COLO668 (cell line): Measurements from ENCODE around the gene RALY.

Source experiments
- DNase-seq: peaks from one replicate; lab custom pipeline; 2025; ENCODE audit not compliant: unreplicated experiment; lab: John Stamatoyannopoulos, UW

The RALY gene

DNA sequence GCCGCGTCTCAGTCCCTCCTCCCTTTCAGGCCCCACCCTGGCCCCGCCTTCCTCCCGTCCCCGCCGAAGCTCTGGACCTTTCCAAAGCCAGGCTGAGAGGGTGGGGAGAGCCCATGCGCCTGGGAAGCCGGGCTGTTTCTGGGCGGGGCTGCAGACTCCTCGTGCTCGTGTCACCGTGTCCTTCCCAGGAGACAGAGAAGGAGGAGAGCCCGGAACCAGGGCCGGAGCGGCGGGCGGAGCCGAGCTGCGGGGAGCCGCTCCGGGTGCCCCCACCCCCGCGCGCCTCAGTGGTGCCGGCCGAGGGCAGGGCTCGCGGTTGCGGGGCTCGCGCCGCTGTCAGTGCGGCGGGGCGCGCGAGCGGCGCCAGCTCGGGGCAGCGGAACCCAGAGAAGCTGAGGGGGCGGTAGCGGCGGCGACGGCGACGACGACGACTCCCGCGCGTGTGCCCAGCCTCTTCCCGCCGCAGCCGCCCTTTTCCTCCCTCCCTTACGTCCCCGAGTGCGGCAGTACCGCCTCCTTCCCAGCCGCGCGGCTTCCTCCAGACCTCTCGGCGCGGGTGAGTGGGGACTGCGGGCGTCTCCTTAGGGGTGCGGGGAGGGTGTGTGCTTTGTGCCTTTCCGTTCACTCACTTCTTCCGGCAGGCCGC, at the start of gene RALY:
RALY (plus strand) TSS at position 336 of the 646 bp plus-strand sequence. CDS start 78,164 bp downstream, outside the sequence.
- no peak for DNase-seq

DNA sequence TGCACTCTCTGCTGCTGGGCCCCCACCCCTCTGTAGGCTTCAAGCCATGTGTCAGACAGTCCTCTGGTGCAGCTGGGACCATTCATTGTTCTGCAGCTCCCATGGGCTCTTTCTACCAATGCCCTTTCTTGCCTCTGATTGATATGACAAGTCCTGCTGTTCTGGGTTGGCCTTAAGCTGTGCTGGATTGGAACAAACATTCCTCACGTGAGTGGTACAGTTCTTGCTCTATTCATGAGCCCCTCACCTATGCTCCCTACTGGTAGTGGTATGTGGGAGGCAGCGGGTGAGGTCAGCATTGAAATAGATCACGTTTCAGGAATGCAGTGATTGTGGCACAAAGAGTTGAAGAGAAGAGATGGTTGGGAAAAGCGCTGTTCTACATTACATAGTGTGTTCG, 48.8 kb upstream of the RALY start:
- no peak for DNase-seq

- no peak for DNase-seq
Measured at GRCh38 chr20:33945391-33946081, 48.2 kb upstream of the RALY start.

- peak; percentile 40 for DNase-seq
Measured at GRCh38 chr20:33947709-33948295, 45.9 kb upstream of the RALY start.

GRCh38 chr20:33948480-33948879, 45.2 kb upstream of the RALY start:
- DNase-seq: no peak

DNA sequence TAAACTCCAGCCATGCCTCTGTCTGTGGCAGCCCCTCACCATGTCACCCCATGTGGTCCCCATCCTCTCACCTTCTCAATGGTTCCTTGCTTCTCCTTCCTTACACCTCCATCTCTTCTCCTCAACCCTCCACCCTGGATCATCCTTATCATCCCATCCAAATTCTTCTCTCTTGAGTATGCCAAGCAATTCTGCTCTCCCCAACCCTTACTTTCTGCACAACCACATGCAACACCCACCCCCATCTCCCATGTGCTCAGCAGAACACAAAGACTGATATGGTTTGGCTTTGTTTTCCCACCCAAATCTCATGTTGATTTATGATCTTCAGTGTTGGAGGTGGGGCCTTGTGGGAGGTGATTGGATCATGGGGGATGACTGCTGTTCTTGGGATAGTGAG, 42.5 kb upstream of the RALY start:
- DNase-seq: no peak

DNA sequence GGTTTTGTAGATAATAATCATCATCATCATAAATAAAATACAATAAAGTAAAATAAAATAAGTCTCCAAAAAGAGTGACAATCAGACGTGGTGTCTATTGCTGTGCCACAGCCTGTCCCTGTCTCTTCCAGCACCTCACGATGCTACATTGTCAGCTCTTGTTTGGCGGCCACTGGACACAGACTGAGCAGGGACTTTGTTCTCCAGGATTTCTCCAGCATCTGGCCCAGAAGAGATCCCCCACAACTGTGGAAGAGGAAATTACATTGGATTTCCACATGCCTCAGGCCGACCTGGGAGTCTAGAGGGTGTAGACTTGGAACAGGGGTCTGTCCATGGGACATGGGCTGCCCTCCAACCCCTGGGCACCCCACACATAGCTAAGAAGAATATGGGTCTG, 39.2 kb upstream of the RALY start:
- DNase-seq: no peak

- no peak for DNase-seq
Measured at GRCh38 chr20:33963751-33964150, 30.0 kb upstream of the RALY start.

DNA sequence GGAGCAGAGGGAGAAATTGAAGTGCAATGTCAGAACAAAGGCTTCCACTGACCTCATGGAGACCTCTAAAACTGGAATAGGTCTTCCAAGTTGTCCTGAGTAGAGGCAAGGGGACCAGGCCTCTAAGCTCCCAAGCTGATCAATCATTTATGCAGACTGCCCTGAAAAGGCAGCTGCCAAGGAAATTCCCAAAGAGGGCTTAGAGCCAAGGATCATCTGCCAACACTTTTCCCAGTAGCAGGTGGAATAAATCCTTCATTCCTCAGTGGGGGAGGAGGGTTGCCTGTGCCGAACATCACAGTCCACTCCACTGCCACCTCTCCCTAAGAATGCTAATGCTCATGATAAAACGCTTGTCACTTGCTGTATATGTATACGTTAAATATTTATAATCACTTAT, 29.3 kb upstream of the RALY start:
- DNase-seq: no peak

DNA sequence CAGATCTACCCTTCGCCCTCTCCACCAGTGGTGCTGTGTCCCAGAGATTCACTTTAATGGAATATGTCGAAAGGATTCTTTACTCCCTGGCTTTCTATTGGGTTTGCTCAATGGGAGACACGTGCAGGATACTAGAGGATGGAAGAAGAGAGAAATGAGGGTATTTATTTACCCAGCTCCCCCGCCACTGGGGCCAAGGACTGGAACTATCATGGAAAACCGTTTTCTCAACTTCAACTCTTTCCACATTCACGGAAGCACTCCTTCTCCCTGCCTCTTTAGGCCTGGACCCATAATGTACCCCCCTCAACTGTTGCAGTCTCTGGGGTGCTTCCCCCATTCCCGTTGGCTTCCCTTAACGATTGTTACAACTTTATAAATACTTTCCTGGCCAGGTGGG, 26.6 kb upstream of the RALY start:
- DNase-seq: no peak

GRCh38 chr20:33969563-33969962, 24.1 kb upstream of the RALY start:
- no peak for DNase-seq

GRCh38 chr20:33970229-33970628, 23.5 kb upstream of the RALY start:
- DNase-seq: no peak

- no peak for DNase-seq
Measured at GRCh38 chr20:33971147-33971975, 22.4 kb upstream of the RALY start.

- DNase-seq: no peak
Measured at GRCh38 chr20:33976959-33977358, 16.8 kb upstream of the RALY start.

- no peak for DNase-seq
Measured at GRCh38 chr20:33977535-33977934, 16.2 kb upstream of the RALY start.

DNA sequence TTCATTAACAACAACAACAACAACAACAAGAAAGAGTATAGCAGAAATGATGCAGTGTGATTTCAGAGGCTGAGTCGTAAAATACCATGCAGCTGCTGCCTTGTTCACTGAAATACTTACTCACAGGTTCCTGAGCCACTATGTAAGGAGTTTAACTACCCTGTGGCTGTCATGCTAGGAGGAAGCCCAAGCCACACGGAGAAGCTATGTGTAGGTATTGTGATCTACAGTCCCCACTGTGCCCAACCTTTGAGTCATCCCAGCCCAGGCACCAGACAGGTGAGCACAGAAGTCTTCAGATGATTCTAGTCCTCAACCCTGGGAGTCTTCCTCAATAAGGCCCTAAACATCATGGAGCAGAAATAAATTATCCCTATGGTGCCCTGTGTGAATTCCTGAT, 14.6 kb upstream of the RALY start:
- no peak for DNase-seq

DNA sequence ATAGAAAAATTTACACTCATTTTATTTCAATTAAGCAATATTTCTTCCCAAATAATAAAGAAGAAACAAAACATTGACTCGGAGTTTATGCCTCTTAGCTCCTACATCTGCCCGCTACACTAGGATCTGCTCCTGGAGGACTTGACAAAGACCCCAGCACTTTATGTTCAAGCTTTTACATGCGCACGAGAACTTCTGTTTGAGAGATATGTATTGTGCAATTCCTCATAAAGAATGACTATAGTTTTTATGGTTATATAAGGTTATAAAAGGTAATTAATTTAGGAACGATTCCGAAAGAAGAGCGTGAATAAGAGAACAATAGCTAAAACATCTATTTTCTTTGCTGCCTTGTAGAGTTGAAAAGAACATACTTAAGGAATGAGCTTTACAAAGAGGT, 12.4 kb upstream of the RALY start:
- DNase-seq: no peak

GRCh38 chr20:33981964-33982363, 11.7 kb upstream of the RALY start:
- no peak for DNase-seq

- no peak for DNase-seq
Measured at GRCh38 chr20:33983371-33983770, 10.3 kb upstream of the RALY start.

DNA sequence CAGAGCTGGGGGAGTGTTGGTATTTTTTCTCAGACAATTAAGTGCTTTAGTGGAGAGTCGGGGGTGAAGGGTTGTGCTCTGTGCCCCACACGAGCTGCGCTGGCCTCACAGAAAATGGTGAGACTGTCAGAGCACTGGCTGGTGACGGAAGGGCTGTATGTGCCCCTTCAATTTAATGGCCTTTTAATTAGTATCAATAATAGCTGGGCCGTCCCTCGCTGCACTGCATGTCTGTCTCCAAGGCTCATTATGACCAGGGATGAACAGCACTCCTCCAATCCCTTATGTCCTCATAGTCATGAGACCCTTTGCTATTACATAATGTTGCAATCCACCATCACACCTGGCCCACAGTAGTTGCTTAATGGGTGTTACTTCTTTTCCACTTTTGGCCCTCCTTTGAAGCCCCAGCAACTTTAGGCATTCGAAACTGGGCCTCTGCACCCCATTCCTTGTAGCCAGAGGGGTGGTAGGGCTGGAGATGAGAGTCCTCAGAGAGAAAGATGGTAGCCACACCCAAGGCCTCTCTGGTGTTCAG, 9.5 kb upstream of the RALY start:
- no peak for DNase-seq

- no peak for DNase-seq
Measured at GRCh38 chr20:33985280-33985679, 8.4 kb upstream of the RALY start.
